Measurements from ENCODE around the gene SIPA1L3.

SIPA1L3 gene

DNA sequence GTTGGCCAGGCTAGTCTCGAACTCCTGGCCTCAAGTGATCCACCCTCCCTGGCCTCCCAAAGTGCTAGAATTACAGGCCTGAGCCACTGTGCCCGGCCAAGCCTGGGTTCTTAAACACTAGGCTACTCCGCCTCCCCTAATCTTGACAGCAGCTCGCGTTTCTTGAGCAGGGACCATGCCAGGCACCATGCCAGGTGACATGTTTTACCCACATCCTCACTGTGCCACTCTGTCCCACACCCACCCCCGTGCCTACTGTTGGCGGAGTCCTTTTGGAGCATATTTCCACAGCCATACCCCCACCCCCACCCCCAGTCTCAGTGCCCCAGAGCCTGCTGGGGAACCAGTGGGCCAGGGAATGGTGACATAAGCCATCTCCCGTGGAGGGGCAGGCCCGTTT is 218.2 kb downstream of the SIPA1L3 start:
- DNase-seq, result no peak

DNA sequence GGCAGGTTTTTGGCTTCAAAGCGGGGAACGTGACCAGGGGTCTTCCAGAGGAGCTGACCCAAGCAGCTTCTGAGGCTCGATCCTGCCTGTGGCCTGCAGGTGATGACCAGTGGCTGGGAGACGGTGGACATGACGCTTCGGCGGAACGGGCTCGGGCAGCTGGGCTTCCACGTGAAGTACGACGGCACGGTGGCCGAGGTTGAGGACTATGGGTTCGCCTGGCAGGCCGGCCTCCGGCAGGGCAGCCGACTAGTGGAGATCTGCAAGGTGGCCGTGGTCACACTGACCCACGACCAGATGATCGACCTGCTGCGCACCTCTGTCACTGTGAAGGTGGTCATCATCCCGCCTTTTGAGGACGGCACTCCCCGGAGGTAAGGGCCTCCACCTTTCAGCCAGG is 223.4 kb downstream of the SIPA1L3 start:
- DNase-seq, result no peak

DNA sequence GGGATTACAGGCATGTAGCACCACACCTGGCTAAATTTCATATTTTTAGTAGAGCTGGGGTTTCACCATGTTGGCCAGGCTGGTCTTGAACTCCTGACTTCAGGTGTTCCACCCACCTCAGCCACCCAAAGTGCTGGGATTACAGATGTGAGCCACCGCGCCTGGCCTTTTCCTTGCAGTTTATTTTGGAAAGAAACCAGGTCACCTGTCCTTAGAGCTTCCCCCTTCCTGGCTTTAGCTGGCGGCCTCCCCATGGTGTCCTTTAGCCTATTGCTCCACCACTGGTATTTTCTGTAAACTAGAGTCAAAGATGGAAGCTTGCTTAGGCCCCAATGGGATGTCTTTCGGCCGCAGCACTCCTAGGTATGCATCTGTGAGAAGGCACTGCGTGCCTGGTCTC is 225.8 kb downstream of the SIPA1L3 start:
- DNase-seq, result no peak

DNA sequence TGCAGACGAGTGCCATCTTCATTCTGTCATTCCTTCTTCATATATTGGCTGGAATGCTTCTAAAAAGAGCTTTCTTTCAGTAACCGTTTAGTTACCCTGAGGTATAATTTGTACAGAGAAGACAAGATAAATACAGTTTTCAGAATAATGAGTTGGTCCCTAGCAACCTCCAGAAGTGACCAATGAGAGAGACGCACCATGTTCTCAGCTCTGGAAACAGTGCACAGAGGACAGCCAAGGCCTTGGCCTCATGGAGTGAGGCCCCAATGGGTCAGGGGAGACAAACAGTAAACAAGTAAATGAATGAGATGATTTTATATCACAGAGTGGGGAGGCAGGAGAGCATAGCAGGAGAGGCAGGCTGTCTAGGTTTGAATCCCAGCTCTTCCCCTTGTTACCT is 226.3 kb downstream of the SIPA1L3 start:
- no peak for DNase-seq

DNA sequence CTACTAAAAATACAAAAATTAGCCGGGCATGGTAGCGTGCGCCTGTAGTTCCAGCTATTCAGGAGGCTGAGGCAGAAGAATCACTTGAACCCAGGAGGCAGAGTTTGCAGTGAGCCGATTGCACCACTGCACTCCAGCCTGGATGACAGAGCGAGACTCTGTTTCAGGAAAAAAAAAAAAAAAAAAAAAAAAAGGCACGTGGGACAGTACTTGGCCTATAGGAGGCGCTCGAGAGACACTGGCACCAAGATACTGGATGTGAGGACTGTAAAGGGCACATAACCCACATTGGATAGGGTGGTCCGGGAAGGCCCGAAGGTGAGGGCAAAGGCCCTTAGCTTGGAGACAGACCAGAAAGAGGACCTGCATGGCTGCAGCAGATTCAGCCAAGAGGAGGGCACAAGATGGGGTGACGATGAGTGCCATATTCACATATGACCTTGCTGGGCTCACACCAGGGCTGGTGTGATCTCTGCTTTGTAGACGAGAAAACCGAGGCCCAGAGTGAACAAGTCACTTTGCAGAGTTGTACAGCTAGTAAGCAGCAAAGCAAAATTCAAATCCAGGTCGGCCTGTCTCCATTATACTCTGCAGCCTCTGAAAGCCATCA is 227.6 kb downstream of the SIPA1L3 start:
- DNase-seq, result no peak

DNA sequence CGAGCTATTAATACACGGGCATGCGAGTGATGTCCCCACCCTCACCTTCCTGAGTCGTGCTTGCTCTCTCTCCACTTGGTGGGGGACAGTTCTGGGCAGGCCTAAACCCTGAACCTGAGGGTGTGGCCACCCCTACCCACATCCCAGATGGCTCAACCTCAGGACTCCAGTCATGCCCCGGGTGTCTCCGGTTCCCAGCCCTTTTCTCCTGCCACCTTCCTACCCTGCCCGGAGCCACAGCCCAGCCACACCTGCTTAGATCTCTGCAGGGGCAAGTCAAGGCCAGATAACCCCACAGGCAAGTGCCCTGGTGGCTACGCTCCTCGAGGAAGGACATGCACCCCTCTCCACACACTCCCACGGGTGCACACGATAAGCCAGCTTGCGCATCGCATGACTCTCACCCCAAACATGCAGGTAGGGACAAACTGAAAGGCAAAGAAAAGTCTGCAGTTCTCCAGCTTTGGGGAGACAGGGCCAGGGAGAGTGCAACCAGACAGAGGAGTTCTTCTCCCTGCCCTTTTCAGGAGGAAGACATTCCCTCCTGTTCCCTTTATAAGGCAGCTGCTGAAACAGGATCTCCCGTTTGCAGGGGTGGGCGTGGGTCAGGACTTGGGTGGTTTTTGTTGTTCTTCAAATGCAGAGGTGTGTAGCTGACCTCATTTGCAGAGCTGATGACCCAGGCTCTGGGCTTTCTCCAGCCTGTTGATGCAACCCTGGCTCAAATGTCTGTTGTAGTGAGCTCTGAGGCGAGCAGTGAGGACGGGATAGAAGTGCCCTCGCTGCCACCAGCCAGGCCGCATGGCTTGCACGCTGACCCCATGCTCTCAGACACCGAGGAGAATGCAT is 228.4 kb downstream of the SIPA1L3 start:
- no peak for DNase-seq

DNA sequence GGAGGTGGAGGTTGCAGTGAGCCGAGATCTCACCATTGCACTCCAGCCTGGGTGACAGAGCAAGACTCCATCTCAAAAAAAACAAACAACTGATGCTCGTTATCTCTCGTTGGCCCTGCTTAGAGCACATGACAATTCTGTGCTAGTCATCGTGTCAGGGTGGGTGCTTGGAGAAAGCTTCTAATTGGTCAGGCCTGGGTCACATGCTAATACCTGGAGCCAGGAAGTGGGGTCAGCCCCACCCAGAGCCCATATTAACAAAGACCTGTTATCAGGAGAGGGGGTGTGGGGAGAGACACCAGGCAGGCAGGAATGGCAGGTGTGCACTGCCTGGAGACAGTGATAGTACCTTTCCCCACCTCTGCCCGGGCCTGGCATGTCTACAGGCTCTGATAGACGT is 232.1 kb downstream of the SIPA1L3 start:
- no peak for DNase-seq

DNA sequence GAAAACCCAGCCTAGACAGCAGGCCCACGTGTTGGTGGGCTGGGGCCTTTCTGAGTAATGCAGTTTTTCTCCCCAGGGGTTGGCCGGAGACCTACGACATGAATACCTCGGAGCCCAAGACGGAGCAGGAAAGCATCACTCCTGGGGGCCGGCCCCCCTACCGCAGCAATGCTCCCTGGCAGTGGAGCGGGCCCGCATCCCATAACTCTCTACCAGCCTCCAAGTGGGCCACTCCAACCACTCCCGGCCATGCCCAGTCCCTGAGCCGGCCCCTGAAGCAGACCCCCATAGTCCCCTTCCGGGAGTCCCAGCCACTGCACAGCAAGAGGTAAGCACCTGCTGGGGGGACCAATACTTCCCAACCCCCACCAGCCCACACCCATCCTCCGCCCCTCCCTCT is 234.1 kb downstream of the SIPA1L3 start:
- no peak for DNase-seq

DNA sequence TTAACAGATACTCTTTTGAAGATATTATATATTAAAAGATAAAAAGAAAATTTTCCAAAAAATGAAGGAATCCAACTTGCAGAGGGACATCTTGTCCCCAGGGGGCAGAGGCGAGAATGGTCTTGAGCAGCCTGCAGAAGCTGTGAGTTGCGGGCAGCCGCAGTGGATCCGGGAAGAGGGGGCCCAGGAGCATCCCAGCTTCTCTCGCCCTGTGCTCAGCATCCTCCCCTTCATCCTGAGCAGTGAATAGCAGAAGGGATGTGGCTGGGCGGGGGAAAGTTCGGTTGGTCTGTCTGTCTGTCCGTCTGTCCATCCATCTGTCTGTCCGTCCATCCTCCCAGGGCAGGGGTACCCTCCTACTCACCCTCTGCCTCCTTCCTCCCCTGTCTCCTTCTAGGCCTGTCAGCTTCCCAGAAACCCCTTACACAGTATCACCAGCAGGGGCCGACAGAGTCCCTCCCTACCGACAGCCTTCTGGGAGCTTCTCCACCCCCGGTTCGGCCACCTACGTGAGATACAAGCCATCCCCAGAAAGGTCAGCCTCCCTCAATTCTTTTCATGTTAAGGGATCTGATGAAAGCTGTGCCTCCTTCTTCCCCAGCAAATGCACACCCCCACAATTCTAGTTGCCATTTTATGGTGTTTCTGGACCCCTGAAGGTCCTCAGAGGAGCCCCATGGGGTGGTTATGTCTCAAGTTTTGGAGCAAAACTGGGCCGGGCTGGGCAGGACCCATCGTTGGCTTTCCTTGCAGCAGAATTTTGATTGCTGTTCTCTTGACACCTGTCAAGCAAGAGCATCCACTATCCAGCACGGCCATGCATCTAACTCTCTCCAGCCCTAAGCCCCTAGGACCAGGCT is 235.4 kb downstream of the SIPA1L3 start:
- peak; percentile 28 for DNase-seq

DNA sequence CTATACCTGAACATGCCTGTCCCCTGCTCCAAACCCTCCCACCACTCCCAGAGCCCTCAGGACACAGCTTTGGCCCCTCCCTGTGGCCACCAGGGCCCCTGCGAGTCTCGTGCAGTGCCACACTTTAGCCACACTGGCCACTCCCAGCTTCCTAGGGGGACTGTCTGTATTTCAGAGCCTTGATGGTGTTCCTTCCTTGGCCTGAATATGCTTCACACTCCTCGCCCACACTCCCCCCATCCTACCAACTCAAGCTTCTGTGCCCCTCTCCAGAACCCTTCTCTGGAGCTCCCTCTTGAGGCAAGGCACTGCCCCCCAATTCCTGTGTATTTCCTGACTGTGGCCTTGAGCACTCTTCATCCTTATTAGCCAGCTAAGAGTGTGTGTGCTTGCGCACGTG is 236.8 kb downstream of the SIPA1L3 start:
- DNase-seq, result no peak

DNA sequence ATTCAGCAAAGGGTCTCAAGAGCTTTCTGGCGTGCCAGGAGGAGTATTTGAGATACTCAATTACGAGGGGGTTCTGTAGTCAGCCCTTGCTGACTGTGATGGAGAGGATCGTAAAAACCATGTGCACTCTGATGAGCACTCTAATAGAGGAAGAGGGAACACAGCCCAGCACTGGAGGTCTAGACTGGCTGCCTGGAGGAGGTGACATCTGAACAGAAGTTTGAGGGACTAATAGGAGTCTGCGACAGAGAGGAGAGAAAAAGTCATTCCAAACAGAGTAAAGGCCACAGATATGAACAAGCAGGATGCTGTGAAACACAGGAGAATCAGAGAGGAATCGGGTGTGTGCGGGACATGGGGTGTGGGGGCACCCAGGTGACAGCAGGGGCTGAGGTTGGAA is 237.7 kb downstream of the SIPA1L3 start:
- no peak for DNase-seq

DNA sequence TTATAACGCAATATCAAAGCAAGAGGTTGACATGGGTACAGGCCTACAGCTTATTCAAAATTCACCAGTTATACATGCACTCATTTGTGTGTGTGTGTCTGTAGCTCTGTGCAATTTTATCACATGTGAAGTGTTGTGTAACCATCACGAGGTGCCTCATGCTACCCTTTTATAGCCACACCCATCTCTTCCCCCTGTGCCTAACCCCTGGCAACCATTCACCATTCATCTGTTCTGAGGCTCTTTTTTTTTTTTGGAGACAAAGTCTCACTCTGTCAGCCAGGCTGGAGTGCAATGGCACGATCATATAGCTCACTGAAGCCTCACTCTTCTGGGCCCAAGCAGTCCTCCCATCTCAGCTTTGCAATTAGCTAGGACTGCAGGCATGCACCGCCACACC is 238.6 kb downstream of the SIPA1L3 start:
- DNase-seq, result no peak

DNA sequence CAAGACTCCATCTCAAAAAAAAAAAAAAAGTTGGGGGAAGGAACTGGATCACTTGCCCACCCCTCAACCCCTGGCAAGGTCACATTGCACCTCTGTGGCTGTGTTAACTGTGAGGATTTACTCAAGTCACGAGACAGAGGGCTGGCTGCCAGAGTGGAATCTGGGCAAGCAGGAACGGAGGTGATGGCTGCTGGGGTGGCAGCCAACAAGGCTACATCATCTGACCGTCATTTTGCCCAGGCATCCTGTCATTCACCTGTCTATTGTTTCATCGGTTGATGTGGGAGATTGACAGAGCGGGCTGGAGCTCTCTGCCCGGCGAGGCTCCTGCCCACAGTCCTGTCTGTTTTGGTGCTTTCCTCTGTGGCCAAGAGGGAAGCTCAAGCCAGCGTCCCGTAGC is 241.3 kb downstream of the SIPA1L3 start:
- DNase-seq, result no peak

DNA sequence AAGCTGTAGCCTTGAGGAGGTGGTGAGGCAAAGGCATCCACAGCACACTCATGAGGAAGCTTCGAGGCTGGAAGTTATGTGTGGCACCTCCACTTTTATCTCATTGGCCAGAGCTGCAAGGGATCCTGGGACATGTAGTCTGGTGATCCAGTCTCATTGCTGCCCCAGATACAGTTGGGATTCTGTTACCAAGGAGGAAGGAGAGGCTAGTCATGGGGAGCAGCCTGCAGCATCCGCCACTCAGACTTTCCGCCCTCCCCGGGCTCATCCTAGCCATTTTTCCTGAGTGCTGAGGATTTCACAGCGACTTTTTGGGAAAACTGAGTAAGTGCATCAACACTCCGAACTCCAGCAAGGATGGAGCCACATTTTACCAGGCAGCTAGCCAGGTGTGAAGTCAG is 242.7 kb downstream of the SIPA1L3 start:
- DNase-seq, result no peak

DNA sequence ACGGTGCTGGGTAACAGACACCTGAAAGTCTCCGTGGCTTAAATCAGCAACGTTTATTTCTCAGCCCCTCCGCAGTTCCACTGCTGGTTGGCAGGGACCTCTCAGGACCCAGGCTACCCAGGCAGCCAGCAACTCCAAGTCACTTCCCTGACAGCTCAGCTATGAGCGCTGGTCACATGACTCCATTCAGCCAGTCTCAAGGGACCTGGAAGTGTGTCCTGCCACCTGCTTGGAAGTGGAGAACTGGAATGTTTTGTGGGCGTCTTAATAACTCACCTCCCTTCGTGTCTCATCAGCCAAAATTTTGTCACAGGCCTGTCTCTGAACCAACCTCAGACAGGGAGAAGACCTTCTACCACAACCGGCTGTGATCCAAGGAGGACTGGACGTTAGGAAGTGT is 244.2 kb downstream of the SIPA1L3 start:
- DNase-seq, result no peak

DNA sequence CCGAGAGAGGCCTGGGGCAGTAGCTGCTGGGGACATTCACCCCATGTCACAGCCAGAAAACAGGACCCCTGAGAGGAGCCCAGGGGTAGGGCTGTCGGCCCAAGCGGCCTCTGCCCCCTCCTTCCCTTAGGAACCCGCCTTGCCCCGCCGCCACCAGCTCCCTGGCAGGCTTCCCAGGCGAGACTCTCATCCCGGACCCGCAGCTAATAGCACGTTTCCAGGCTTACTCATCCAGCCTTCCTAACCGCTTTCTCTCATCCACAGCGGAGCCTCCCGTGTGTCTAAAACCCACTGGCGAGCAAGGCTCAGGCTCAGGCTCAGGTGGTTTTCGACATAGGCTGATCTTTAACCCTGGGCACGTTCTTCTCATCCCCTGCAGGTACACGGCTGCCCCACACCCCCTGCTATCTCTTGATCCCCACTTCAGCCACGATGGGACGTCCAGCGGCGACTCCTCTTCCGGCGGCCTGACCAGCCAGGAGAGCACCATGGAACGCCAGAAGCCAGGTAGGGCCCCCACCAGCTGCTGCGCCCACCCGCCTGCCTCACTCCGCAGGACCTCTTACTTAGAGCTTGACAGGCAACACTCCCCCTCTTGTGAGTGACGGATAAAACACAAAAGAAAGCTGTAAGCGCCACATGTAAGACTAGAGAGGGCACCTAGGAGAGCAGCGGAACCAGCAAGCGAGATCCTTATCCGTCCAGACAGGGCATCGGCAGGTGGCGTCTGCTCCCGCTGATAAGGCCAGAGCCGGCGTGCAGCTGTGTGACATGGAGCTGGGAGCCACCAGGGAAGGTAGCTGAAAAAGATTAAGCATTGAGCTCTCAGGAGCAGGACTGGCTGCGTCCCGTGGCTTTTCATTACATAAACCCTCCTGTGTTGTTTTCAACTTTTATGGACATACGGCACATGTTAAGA is 245.7 kb downstream of the SIPA1L3 start:
- no peak for DNase-seq

DNA sequence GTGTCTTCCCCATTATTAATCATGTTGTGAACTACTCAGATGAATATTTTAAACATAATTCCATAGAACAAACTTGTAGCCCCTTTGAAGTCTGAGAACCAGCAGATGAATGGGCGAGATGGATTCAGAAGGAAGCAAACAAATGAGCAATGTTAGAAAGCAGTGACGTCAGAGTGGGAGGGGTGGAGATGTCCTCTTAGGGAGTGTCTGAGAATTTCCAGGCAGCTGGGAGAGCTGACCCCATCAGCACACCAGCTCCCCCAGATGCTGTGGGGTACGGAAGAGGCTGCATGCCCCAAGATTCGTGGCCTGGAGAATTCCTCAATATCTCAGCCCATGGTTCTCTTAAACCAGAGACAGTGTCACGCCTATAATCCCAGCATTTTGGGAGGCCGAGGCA is 248.4 kb downstream of the SIPA1L3 start:
- no peak for DNase-seq

DNA sequence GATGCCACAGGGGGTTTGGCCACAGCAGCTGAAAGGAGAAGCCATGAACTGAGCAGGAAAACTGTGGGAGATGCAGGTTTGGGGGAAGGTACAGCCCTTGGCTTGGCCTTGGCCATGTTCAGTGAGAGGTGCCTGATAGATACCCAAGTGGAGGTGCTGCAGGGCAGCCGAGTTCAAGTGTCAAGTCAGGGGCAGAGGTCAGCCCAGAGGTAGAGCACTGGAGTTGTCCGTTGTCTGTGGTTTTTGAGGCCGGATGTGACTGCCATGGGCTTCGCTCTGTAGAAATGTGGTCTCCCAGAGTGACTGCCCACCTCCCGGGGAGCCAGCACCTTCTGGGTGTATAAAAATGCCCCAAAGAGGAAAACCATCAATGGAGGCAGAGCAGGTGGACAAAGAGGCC is 251.7 kb downstream of the SIPA1L3 start:
- no peak for DNase-seq

DNA sequence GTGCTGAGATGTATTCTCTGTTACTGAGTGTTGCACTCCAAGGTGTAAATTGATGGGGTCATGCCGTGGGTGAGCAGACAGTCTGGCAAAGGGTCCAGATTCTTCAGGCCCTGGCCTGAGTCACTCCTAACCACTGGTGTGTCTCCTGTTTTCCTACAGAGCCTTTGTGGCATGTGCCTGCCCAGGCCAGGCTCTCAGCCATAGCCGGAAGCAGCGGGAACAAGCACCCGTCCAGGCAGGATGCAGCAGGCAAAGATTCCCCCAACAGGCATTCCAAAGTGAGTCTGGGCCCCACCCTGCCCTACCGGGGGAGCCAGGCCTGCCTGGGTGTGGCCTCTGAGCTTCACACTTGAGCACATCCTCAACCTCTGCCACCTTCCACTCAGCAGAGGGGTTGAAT is 255.1 kb downstream of the SIPA1L3 start:
- DNase-seq, result no peak

DNA sequence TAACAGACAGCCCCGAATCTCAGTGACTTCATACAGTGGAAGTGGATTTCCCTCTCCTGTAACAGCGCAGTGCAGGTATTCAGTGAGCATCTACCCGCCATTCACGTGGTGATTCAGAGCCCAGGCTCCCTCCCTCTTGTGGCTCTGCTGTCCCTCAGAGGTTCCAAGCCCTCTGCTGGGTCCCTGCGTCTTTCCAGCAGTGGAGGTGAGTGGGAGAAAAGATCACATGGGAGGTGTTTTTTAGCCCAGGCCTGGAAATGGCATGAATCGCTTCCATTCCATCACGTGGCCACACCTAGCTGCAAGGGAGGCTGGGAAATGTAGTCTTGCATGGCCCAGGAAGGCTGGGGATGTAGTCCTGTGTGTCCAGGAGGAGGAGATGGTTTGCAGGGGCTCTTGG is 255.6 kb downstream of the SIPA1L3 start:
- DNase-seq, result no peak

DNA sequence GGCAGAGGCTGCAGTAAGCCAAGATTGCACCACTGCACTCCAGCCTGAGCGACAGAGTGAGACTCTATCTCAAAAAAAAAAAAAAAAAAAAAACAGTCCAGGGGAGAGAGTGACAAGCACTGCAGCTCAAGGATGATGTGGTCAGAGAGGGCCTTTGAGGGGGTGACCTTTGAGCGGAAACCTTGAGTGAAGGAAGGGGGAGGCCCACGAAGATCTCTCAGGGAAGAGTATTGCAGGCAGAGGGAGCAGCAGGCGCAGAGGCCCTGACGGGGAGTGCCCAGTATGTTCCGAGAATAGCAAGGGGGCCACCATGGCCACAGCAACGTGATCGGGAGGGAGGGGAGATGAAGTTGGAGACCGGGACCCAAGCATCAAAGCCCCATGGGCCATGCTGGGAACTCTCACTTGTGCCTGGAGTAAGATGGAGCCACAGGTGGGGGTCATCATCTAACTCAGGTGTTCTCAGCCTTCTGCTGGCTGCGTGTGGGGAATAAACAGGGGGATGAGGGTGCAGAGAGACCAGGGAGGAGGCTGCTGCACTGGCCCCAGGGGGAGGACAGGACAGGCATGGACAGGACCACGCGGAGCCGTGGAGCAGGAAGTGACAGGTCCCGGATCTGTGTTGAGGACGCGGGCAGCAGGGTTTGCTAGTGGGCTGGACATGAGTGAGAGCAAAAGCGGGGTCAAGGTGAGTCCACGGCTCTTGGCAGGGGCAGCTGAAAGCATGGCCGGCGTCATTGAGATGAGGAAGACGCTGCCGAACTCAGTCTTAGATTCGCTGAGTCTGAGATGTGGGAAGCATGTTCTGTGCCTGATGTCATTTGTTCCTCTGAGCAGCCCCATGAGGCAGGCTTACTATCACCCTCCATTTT is 256.6 kb downstream of the SIPA1L3 start:
- no peak for DNase-seq

DNA sequence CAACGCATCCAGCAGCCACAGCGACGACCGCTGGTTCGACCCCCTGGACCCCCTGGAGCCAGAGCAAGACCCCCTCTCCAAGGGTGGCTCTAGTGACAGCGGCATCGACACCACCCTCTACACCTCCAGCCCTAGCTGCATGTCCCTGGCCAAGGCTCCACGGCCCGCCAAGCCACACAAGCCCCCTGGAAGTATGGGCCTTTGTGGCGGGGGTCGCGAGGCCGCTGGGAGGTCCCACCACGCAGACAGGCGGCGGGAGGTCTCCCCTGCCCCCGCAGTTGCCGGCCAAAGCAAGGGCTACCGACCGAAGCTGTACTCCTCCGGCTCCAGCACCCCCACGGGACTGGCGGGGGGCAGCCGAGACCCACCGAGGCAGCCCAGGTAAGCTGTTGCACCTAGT is 257.5 kb downstream of the SIPA1L3 start:
- no peak for DNase-seq

Measured in NCI-H1092 treated with DMSO at 0.1 percent for 48 hours (cell line).